ENCODE measurements around the gene DENND1A.

The DENND1A gene

GRCh38 chr9:123775289-123776284, 154.3 kb downstream of the DENND1A start:
- no peak overlapping the region for H3K27ac ChIP-seq (ENCODE audit: insufficient read depth, low read depth, low read length, poor library complexity, severe bottlenecking)
- peaks cover 4% of the 10 kb centered on the region for H3K4me1 ChIP-seq (ENCODE audit: control insufficient read depth, insufficient read depth, low read length)
- no peak overlapping the region for H3K4me3 ChIP-seq (ENCODE audit: insufficient read depth, low read depth, low read length)
- H3K9me3 ChIP-seq (ENCODE audit: control insufficient read depth, low read length) = no peaks in the 10 kb centered on the region
- H3K27me3 ChIP-seq (ENCODE audit: control insufficient read depth, insufficient read depth, low read length, poor library complexity, severe bottlenecking) = no peaks in the 10 kb centered on the region
- H3K36me3 ChIP-seq (ENCODE audit: control insufficient read depth, insufficient read depth, low read length) = no peaks in the 10 kb centered on the region
- 80 to 83% methylated on average over 8 of the region's 8 CpGs for WGBS, 2 experiments

- Histone ChIP-seq H3K4me3 (ENCODE audit: insufficient read depth, low read depth, low read length) (no peak overlapping the region), H3K4me1 (ENCODE audit: control insufficient read depth, insufficient read depth, low read length) (peaks cover 4% of the 10 kb centered on the region), H3K27ac (ENCODE audit: insufficient read depth, low read depth, low read length, poor library complexity, severe bottlenecking) (no peak overlapping the region), H3K27me3 (ENCODE audit: control insufficient read depth, insufficient read depth, low read length, poor library complexity, severe bottlenecking) (no peaks in the 10 kb centered on the region), H3K36me3 (ENCODE audit: control insufficient read depth, insufficient read depth, low read length) (no peaks in the 10 kb centered on the region), H3K9me3 (ENCODE audit: control insufficient read depth, low read length) (no peaks in the 10 kb centered on the region)
- WGBS, 2 experiments = 88 to 95% methylated on average over 2 of the region's 2 CpGs
These were observed 156.1 kb downstream of the DENND1A start for GRCh38 chr9:123773783-123774182.

- Histone ChIP-seq H3K9me3 (ENCODE audit: control insufficient read depth, low read length) (no peaks in the 10 kb centered on the region), H3K36me3 (ENCODE audit: control insufficient read depth, insufficient read depth, low read length) (no peaks in the 10 kb centered on the region), H3K4me3 (ENCODE audit: insufficient read depth, low read depth, low read length) (no peak overlapping the region), H3K4me1 (ENCODE audit: control insufficient read depth, insufficient read depth, low read length) (peaks cover 4% of the 10 kb centered on the region), H3K27me3 (ENCODE audit: control insufficient read depth, insufficient read depth, low read length, poor library complexity, severe bottlenecking) (no peaks in the 10 kb centered on the region), H3K27ac (ENCODE audit: insufficient read depth, low read depth, low read length, poor library complexity, severe bottlenecking) (no peak overlapping the region)
- WGBS, 2 experiments = 80 to 94% methylated on average over 1 of the region's 1 CpG
These were observed 157.0 kb downstream of the DENND1A start for GRCh38 chr9:123772967-123773366.

- Histone ChIP-seq H3K4me1 (ENCODE audit: control insufficient read depth, insufficient read depth, low read length) (peaks cover 4% of the 10 kb centered on the region), H3K27me3 (ENCODE audit: control insufficient read depth, insufficient read depth, low read length, poor library complexity, severe bottlenecking) (no peaks in the 10 kb centered on the region), H3K27ac (ENCODE audit: insufficient read depth, low read depth, low read length, poor library complexity, severe bottlenecking) (no peak overlapping the region), H3K4me3 (ENCODE audit: insufficient read depth, low read depth, low read length) (no peak overlapping the region), H3K9me3 (ENCODE audit: control insufficient read depth, low read length) (no peaks in the 10 kb centered on the region), H3K36me3 (ENCODE audit: control insufficient read depth, insufficient read depth, low read length) (no peaks in the 10 kb centered on the region)
- WGBS, 2 experiments = 85 to 86% methylated on average over 3 of the region's 3 CpGs
These were observed 157.6 kb downstream of the DENND1A start for GRCh38 chr9:123772374-123772773.

GRCh38 chr9:123771690-123772089, 158.2 kb downstream of the DENND1A start:
- no peaks in the 10 kb centered on the region for H3K27me3 ChIP-seq (ENCODE audit: control insufficient read depth, insufficient read depth, low read length, poor library complexity, severe bottlenecking)
- no peaks in the 10 kb centered on the region for H3K36me3 ChIP-seq (ENCODE audit: control insufficient read depth, insufficient read depth, low read length)
- H3K4me1 ChIP-seq (ENCODE audit: control insufficient read depth, insufficient read depth, low read length) = peaks cover under 1% of the 10 kb centered on the region
- 100% methylated on average over 1 of the region's 1 CpG for WGBS, 2 experiments
- no peaks in the 10 kb centered on the region for H3K9me3 ChIP-seq (ENCODE audit: control insufficient read depth, low read length)
- H3K27ac ChIP-seq (ENCODE audit: insufficient read depth, low read depth, low read length, poor library complexity, severe bottlenecking) = no peak overlapping the region
- no peak overlapping the region for H3K4me3 ChIP-seq (ENCODE audit: insufficient read depth, low read depth, low read length)

GRCh38 chr9:123769719-123770118, 160.2 kb downstream of the DENND1A start:
- Histone ChIP-seq H3K4me1 (ENCODE audit: control insufficient read depth, insufficient read depth, low read length) (no peaks in the 10 kb centered on the region), H3K36me3 (ENCODE audit: control insufficient read depth, insufficient read depth, low read length) (no peaks in the 10 kb centered on the region), H3K27ac (ENCODE audit: insufficient read depth, low read depth, low read length, poor library complexity, severe bottlenecking) (no peak overlapping the region), H3K27me3 (ENCODE audit: control insufficient read depth, insufficient read depth, low read length, poor library complexity, severe bottlenecking) (no peaks in the 10 kb centered on the region), H3K4me3 (ENCODE audit: insufficient read depth, low read depth, low read length) (no peak overlapping the region), H3K9me3 (ENCODE audit: control insufficient read depth, low read length) (no peaks in the 10 kb centered on the region)
- 82 to 84% methylated on average over 6 of the region's 6 CpGs for WGBS, 2 experiments

GRCh38 chr9:123763910-123764588, 165.9 kb downstream of the DENND1A start:
- 96 to 97% methylated on average over 4 of the region's 4 CpGs for WGBS, 2 experiments
- Histone ChIP-seq H3K4me1 (ENCODE audit: control insufficient read depth, insufficient read depth, low read length) (peaks cover 10% of the 10 kb centered on the region), H3K27me3 (ENCODE audit: control insufficient read depth, insufficient read depth, low read length, poor library complexity, severe bottlenecking) (no peaks in the 10 kb centered on the region), H3K4me3 (ENCODE audit: insufficient read depth, low read depth, low read length) (no peak overlapping the region), H3K36me3 (ENCODE audit: control insufficient read depth, insufficient read depth, low read length) (no peaks in the 10 kb centered on the region), H3K9me3 (ENCODE audit: control insufficient read depth, low read length) (no peaks in the 10 kb centered on the region), H3K27ac (ENCODE audit: insufficient read depth, low read depth, low read length, poor library complexity, severe bottlenecking) (no peak overlapping the region)

GRCh38 chr9:123761905-123762605, 167.9 kb downstream of the DENND1A start:
- H3K4me1 ChIP-seq (ENCODE audit: control insufficient read depth, insufficient read depth, low read length) = peaks cover 13% of the 10 kb centered on the region
- H3K27me3 ChIP-seq (ENCODE audit: control insufficient read depth, insufficient read depth, low read length, poor library complexity, severe bottlenecking) = no peaks in the 10 kb centered on the region
- no peak overlapping the region for H3K4me3 ChIP-seq (ENCODE audit: insufficient read depth, low read depth, low read length)
- no peaks in the 10 kb centered on the region for H3K9me3 ChIP-seq (ENCODE audit: control insufficient read depth, low read length)
- no peaks in the 10 kb centered on the region for H3K36me3 ChIP-seq (ENCODE audit: control insufficient read depth, insufficient read depth, low read length)
- no peak overlapping the region for H3K27ac ChIP-seq (ENCODE audit: insufficient read depth, low read depth, low read length, poor library complexity, severe bottlenecking)
- WGBS, 2 experiments = 56 to 59% methylated on average over 4 of the region's 4 CpGs

- H3K4me3 ChIP-seq (ENCODE audit: insufficient read depth, low read depth, low read length) = no peak overlapping the region
- no peaks in the 10 kb centered on the region for H3K9me3 ChIP-seq (ENCODE audit: control insufficient read depth, low read length)
- H3K4me1 ChIP-seq (ENCODE audit: control insufficient read depth, insufficient read depth, low read length) = peaks cover 23% of the 10 kb centered on the region
- WGBS, 2 experiments = 96% methylated on average over 3 of the region's 3 CpGs
- no peaks in the 10 kb centered on the region for H3K36me3 ChIP-seq (ENCODE audit: control insufficient read depth, insufficient read depth, low read length)
- no peak overlapping the region for H3K27ac ChIP-seq (ENCODE audit: insufficient read depth, low read depth, low read length, poor library complexity, severe bottlenecking)
- H3K27me3 ChIP-seq (ENCODE audit: control insufficient read depth, insufficient read depth, low read length, poor library complexity, severe bottlenecking) = no peaks in the 10 kb centered on the region
These were observed 172.0 kb downstream of the DENND1A start for GRCh38 chr9:123757960-123758359.

GRCh38 chr9:123757547-123757946, 172.4 kb downstream of the DENND1A start:
- H3K36me3 ChIP-seq (ENCODE audit: control insufficient read depth, insufficient read depth, low read length) = no peaks in the 10 kb centered on the region
- WGBS, 2 experiments = 89 to 93% methylated on average over 6 of the region's 6 CpGs
- peaks cover 23% of the 10 kb centered on the region for H3K4me1 ChIP-seq (ENCODE audit: control insufficient read depth, insufficient read depth, low read length)
- H3K27ac ChIP-seq (ENCODE audit: insufficient read depth, low read depth, low read length, poor library complexity, severe bottlenecking) = no peak overlapping the region
- no peak overlapping the region for H3K4me3 ChIP-seq (ENCODE audit: insufficient read depth, low read depth, low read length)
- H3K27me3 ChIP-seq (ENCODE audit: control insufficient read depth, insufficient read depth, low read length, poor library complexity, severe bottlenecking) = no peaks in the 10 kb centered on the region
- H3K9me3 ChIP-seq (ENCODE audit: control insufficient read depth, low read length) = no peaks in the 10 kb centered on the region

All from ectodermal cell (in vitro differentiated cells).